HG03442 (cell line): Measurements from ENCODE around the gene ZNG1B.
"Not testable (repeated sequence)": the region's sequence is repeated elsewhere in the genome, so short reads cannot be mapped to it uniquely, and the experiment has no call there.

ENCODE experiments used
- ATAC-seq: cut with Tn5 transposase; IDR thresholded peaks from one replicate; pipeline ENCODE4 v1.9.1; 2021; ENCODE audit warnings: mild to moderate bottlenecking, moderate library complexity; ENCODE audit not compliant: unreplicated experiment

Gene ZNG1B

GRCh38 chr2:113542529-113542928 is 105.0 kb downstream of the ZNG1B start:
- ATAC-seq, result not testable (repeated sequence)
